ENCODE measurements around the gene NEDD4L. TPM values are rescaled to one million over a fixed set of nuclear protein-coding genes. Genes with fewer than 3 reads are reported as not detected.

NEDD4L gene
- total RNA-seq, 1 donor from 2014 or later = 95.9 TPM

DNA sequence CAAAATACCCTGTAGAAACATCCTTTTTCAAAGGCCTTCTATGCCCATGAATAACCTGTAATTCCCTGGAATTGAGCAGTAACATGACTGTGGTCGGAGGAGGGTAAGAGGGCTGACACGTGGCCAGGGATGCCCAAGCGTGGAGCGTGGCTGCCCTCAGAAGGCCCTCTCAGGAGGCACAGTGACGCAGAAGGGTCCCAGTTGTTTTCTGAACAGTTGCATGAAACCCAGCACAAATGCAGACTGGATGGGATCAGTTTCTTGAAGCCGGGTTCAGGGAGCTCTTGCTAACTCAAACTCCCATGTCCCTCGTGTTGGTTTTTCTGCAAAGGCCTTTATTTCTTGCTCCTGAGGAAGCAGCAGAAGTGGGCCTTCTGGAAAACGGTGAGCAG is 347.9 kb downstream of the NEDD4L start:
- TF ChIP-seq, protein P1, sequence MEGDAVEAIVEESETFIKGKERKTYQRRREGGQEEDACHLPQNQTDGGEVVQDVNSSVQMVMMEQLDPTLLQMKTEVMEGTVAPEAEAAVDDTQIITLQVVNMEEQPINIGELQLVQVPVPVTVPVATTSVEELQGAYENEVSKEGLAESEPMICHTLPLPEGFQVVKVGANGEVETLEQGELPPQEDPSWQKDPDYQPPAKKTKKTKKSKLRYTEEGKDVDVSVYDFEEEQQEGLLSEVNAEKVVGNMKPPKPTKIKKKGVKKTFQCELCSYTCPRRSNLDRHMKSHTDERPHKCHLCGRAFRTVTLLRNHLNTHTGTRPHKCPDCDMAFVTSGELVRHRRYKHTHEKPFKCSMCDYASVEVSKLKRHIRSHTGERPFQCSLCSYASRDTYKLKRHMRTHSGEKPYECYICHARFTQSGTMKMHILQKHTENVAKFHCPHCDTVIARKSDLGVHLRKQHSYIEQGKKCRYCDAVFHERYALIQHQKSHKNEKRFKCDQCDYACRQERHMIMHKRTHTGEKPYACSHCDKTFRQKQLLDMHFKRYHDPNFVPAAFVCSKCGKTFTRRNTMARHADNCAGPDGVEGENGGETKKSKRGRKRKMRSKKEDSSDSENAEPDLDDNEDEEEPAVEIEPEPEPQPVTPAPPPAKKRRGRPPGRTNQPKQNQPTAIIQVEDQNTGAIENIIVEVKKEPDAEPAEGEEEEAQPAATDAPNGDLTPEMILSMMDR (conservative IDR thresholded peaks at IDR 0.05; ENCODE audit: low read depth, low read length) = no peak
- H3K4me3 ChIP-seq (ENCODE audit: low read depth, low read length) = no peak overlapping the region

DNA sequence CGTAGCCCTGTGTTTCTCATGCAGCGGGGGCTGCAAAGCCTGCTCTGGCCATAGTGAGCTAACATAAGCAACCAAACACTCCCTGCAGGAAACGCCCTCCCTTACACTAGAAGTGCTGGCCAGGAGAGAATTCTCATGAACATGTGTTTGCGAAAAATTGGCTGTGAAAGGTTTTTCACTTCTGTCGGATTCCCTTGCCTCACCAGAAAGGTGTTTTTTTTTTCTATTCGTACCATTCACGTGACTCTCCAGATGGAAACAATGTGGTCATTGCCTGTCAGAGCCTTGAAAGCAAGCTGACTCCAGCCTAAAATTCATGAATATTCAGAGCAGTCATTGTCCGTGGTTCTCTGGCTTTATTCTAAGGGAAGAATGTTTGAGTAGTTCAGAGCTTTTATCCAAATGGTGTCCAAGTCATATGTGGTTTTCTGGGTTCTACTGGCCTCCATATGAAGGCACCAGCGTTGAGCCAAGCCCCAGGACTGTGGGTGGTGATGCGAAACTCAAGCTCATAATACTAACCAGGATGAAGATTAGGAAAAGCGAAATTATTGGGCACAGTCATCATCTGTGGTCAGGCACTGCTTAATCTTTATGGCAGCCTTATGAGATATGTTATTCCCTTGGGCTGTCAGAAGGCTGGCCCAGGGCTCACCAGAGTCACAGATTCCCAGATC is 348.4 kb downstream of the NEDD4L start:
- no peak for DNase-seq (ENCODE audit: low read depth)
- TF ChIP-seq, protein P1 (conservative IDR thresholded peaks at IDR 0.05; ENCODE audit: low read depth, low read length) = no peak

More for the DNA sequence above, 347.9 kb downstream of the NEDD4L start:
- no peak for DNase-seq (ENCODE audit: low read depth)

DNA sequence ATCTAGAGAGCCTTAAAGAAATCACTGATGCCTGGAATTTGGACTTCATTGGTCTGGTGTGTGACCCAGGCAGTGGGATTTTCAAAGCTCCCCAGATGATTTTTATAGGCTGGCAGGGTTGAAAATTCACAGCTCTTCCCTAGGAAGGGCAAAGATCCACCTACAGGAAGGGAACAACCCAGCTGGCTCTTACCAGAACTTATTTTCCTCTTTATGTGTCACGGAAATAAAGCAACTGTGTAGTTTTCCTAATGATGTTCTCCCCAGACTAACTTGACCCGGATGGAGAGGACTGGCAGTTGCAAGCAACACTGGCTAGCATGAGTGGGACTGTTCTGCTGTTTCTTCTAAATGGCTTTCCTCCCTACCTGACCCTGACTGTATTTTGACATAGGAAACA is 349.3 kb downstream of the NEDD4L start:
- TF ChIP-seq, protein P1 (conservative IDR thresholded peaks at IDR 0.05; ENCODE audit: low read depth, low read length) = no peak
- H3K4me3 ChIP-seq (ENCODE audit: low read depth, low read length) = no peak overlapping the region
- no peak for DNase-seq (ENCODE audit: low read depth)

More for the DNA sequence above, 348.4 kb downstream of the NEDD4L start:
- H3K4me3 ChIP-seq (ENCODE audit: low read depth, low read length) = no peak overlapping the region

DNA sequence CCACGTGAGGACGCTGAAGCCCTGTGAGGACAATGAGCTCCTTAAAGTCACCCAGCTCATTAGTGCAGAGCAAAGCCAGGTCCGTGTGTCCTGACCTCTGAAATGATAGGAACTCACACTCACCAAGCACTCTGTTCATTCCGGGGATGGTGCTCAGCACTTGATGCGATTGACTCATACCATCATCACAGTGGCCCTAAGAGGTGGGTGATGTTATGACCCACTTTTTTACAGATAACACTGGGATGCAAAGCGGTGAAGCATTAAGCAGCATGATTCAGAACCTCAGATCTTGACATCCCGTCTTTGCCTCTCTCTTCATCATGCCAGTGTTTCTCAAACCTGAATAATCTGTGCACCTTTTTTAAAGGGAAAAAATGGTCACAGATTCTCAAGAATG is 350.0 kb downstream of the NEDD4L start:
- H3K4me3 ChIP-seq (ENCODE audit: low read depth, low read length) = no peak overlapping the region
- no peak for DNase-seq (ENCODE audit: low read depth)
- TF ChIP-seq, protein P1 (conservative IDR thresholded peaks at IDR 0.05; ENCODE audit: low read depth, low read length) = no peak

DNA sequence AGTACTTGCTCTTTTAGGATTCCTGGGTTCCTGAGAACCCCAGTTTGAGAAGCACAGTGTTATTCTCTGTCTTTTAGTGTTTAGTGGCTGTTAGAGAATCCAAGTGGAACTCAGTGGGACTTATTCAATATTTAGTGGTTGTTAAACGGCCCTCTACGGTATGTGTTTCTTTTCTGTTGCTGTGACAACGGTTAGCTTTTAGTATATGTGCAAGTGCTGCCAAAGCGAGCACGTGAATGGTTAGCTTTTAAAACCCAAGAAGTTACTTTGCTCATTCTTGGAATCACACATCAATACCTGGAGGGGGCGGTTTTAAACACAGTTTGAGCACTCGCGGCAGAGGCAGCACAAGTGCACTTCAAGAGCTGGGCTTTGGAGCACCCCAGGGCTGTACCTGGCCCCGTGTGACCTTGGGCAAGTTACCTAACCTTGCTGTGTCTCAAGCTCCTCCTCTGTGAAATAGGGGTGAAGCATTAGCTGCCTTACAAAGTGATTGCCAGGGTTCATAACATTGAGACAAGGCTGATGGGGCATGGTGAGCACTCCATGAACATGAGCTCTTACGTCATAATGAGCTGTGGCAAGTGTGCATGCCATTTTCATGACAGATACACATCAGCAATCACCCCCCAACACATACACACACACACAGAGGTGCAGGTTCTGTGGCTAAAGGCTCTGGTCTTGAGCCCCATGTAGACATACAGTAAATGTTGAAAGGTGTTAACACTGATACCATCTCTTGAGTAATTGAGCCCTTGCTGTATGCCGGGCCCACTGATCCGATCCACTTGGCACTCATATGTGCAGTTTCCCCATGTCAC is 350.8 kb downstream of the NEDD4L start:
- TF ChIP-seq, protein P1 (conservative IDR thresholded peaks at IDR 0.05; ENCODE audit: low read depth, low read length) = no peak
- DNase-seq (ENCODE audit: low read depth) = no peak
- no peak overlapping the region for H3K4me3 ChIP-seq (ENCODE audit: low read depth, low read length)

DNA sequence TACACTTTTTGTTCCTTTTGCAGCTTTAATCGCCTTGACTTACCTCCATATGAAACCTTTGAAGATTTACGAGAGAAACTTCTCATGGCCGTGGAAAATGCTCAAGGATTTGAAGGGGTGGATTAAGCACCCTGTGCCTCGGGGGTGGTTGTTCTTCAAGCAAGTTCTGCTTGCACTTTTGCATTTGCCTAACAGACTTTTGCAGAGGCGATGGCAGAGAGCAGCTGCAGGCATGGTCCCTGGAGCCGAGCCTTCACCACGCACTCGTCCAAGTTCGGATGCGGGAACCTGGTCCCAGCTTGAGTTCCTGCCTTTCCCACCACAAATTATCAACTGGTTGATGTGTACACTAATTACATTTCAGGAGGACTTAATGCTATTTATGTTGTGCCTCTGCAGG is 352.1 kb downstream of the NEDD4L start:
- DNase-seq (ENCODE audit: low read depth) = no peak
- TF ChIP-seq, protein P1 (conservative IDR thresholded peaks at IDR 0.05; ENCODE audit: low read depth, low read length) = no peak

More for the DNA sequence above, 352.1 kb downstream of the NEDD4L start:
- no peak overlapping the region for H3K4me3 ChIP-seq (ENCODE audit: low read depth, low read length)

All from epithelial cell of proximal tubule (primary cell).